Measurements from ENCODE around the gene PLA2R1.

PLA2R1 gene

GRCh38 chr2:159996792-159997546 lies 65.4 kb downstream of the PLA2R1 start:
- Histone ChIP-seq H3K18ac (ENCODE audit: low read depth in 1 of 2, low read length in 2 of 2) (no peak overlapping the region), H3K9me3 (ENCODE audit: control insufficient read depth, low read length) (peaks cover 17% of the 10 kb centered on the region), H3K4me1 (ENCODE audit: control insufficient read depth, insufficient read depth, low read depth, low read length) (peaks cover 1% of the 10 kb centered on the region), H3K27me3 (ENCODE audit: control insufficient read depth in 1 of 2, insufficient read depth in 1 of 2, low read length in 2 of 2) (no peaks in the 10 kb centered on the region), H3K4me3 (ENCODE audit: insufficient read depth in 1 of 2, low read depth in 1 of 2, low read length in 2 of 2) (no peak overlapping the region), H2BK5ac (ENCODE audit: low read depth, low read length, poor library complexity, severe bottlenecking) (no peak overlapping the region), H4K91ac (ENCODE audit: low read length) (no peak overlapping the region), H4K8ac (ENCODE audit: low read length) (no peak overlapping the region), H2AK5ac (ENCODE audit: low read length, severe bottlenecking) (no peak overlapping the region), H3K36me3 (ENCODE audit: control insufficient read depth in 1 of 2, insufficient read depth in 2 of 2, low read depth in 1 of 2, low read length in 2 of 2) (peaks cover 0 to 42% of the 10 kb centered on the region in 2 experiments), H3K23ac (ENCODE audit: low read length in 2 of 2) (no peak overlapping the region), H3K4me2 (ENCODE audit: low read length, poor library complexity, severe bottlenecking) (no peak overlapping the region), H3K4ac (ENCODE audit: low read depth in 1 of 2, low read length in 2 of 2) (no peak overlapping the region), H2BK12ac (ENCODE audit: low read length in 2 of 2) (no peak overlapping the region), H2BK120ac (ENCODE audit: low read depth, low read length) (no peak overlapping the region), H3K14ac (ENCODE audit: low read length in 2 of 2) (no peak overlapping the region), H2BK15ac (ENCODE audit: low read depth, poor library complexity, severe bottlenecking) (no peak overlapping the region), H3K9ac (ENCODE audit: low read length) (no peak overlapping the region), H2AFZ (ENCODE audit: low read depth, low read length) (no peak overlapping the region), H3K79me1 (replicated peaks; ENCODE audit: low read length, poor library complexity, severe bottlenecking) (no peaks in the 10 kb centered on the region), H3K27ac (ENCODE audit: low read length, poor library complexity, severe bottlenecking) (peak overlapping the region; percentile 91)
- 66% methylated on average over 3 of the region's 3 CpGs for WGBS
- peak; percentile 16 for DNase-seq

GRCh38 chr2:159995038-159995437 lies 67.4 kb downstream of the PLA2R1 start:
- no peak overlapping the region for H4K8ac ChIP-seq (ENCODE audit: low read length)
- H3K79me1 ChIP-seq (replicated peaks; ENCODE audit: low read length, poor library complexity, severe bottlenecking), result no peaks in the 10 kb centered on the region
- H3K9ac ChIP-seq (ENCODE audit: low read length), result no peak overlapping the region
- H3K4me1 ChIP-seq (ENCODE audit: control insufficient read depth, insufficient read depth, low read depth, low read length), result peaks cover 1% of the 10 kb centered on the region
- H3K36me3 ChIP-seq (ENCODE audit: control insufficient read depth in 1 of 2, insufficient read depth in 2 of 2, low read depth in 1 of 2, low read length in 2 of 2), result peaks cover 0 to 33% of the 10 kb centered on the region in 2 experiments
- peaks cover 5% of the 10 kb centered on the region for H3K9me3 ChIP-seq (ENCODE audit: control insufficient read depth, low read length)
- no peak overlapping the region for H2BK5ac ChIP-seq (ENCODE audit: low read depth, low read length, poor library complexity, severe bottlenecking)
- no peak overlapping the region for H3K18ac ChIP-seq (ENCODE audit: low read depth in 1 of 2, low read length in 2 of 2)
- no peak overlapping the region for H2BK12ac ChIP-seq (ENCODE audit: low read length in 2 of 2)
- no peak overlapping the region for H3K27ac ChIP-seq (ENCODE audit: low read length, poor library complexity, severe bottlenecking)
- DNase-seq, result no peak
- H2AK5ac ChIP-seq (ENCODE audit: low read length, severe bottlenecking), result no peak overlapping the region
- WGBS, result 100% methylated on average over 1 of the region's 2 CpGs
- no peak overlapping the region for H3K4ac ChIP-seq (ENCODE audit: low read depth in 1 of 2, low read length in 2 of 2)
- no peak overlapping the region for H3K14ac ChIP-seq (ENCODE audit: low read length in 2 of 2)
- no peak overlapping the region for H2BK120ac ChIP-seq (ENCODE audit: low read depth, low read length)
- no peak overlapping the region for H3K4me3 ChIP-seq (ENCODE audit: insufficient read depth in 1 of 2, low read depth in 1 of 2, low read length in 2 of 2)
- H3K4me2 ChIP-seq (ENCODE audit: low read length, poor library complexity, severe bottlenecking), result no peak overlapping the region
- H4K91ac ChIP-seq (ENCODE audit: low read length), result no peak overlapping the region
- H3K23ac ChIP-seq (ENCODE audit: low read length in 2 of 2), result no peak overlapping the region
- no peak overlapping the region for H2AFZ ChIP-seq (ENCODE audit: low read depth, low read length)
- H2BK15ac ChIP-seq (ENCODE audit: low read depth, poor library complexity, severe bottlenecking), result no peak overlapping the region
- no peaks in the 10 kb centered on the region for H3K27me3 ChIP-seq (ENCODE audit: control insufficient read depth in 1 of 2, insufficient read depth in 1 of 2, low read length in 2 of 2)

DNA sequence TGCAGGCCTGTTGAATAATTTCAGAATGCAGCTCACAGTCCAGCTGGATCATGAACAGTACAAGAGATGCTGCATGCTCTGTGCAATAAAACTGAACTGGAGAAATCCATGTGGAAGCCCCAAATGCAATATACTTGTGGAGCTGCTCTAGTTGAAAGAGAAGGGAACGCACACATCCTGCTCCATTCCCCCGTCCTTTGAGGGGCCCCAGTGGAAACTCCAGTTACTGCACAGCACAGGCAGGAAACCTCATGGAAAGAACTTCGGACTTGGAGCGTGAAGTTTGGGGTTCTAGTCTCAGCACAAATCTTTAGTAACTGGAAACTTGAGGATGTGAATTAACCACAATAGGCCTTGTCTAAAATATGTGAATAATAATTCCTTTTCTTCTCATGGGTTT lies 73.2 kb downstream of the PLA2R1 start:
- Histone ChIP-seq H2AK5ac (ENCODE audit: low read length, severe bottlenecking) (no peak overlapping the region), H4K8ac (ENCODE audit: low read length) (no peak overlapping the region), H4K91ac (ENCODE audit: low read length) (no peak overlapping the region), H3K23ac (ENCODE audit: low read length in 2 of 2) (no peak overlapping the region), H3K79me1 (replicated peaks; ENCODE audit: low read length, poor library complexity, severe bottlenecking) (no peaks in the 10 kb centered on the region), H3K18ac (ENCODE audit: low read depth in 1 of 2, low read length in 2 of 2) (no peak overlapping the region), H3K4ac (ENCODE audit: low read depth in 1 of 2, low read length in 2 of 2) (no peak overlapping the region), H3K14ac (ENCODE audit: low read length in 2 of 2) (no peak overlapping the region), H3K9ac (ENCODE audit: low read length) (no peak overlapping the region), H3K36me3 (ENCODE audit: control insufficient read depth in 1 of 2, insufficient read depth in 2 of 2, low read depth in 1 of 2, low read length in 2 of 2) (peaks cover 12 to 37% of the 10 kb centered on the region in 2 experiments), H3K9me3 (ENCODE audit: control insufficient read depth, low read length) (no peaks in the 10 kb centered on the region), H3K4me3 (ENCODE audit: insufficient read depth in 1 of 2, low read depth in 1 of 2, low read length in 2 of 2) (no peak overlapping the region), H2BK120ac (ENCODE audit: low read depth, low read length) (no peak overlapping the region), H2BK15ac (ENCODE audit: low read depth, poor library complexity, severe bottlenecking) (no peak overlapping the region), H2BK12ac (ENCODE audit: low read length in 2 of 2) (no peak overlapping the region), H3K27ac (ENCODE audit: low read length, poor library complexity, severe bottlenecking) (no peak overlapping the region), H2BK5ac (ENCODE audit: low read depth, low read length, poor library complexity, severe bottlenecking) (no peak overlapping the region), H3K4me1 (ENCODE audit: control insufficient read depth, insufficient read depth, low read depth, low read length) (no peaks in the 10 kb centered on the region), H3K4me2 (ENCODE audit: low read length, poor library complexity, severe bottlenecking) (no peak overlapping the region), H2AFZ (ENCODE audit: low read depth, low read length) (no peak overlapping the region), H3K27me3 (ENCODE audit: control insufficient read depth in 1 of 2, insufficient read depth in 1 of 2, low read length in 2 of 2) (no peaks in the 10 kb centered on the region)
- 77% methylated on average over 3 of the region's 4 CpGs for WGBS
- no peak for DNase-seq

DNA sequence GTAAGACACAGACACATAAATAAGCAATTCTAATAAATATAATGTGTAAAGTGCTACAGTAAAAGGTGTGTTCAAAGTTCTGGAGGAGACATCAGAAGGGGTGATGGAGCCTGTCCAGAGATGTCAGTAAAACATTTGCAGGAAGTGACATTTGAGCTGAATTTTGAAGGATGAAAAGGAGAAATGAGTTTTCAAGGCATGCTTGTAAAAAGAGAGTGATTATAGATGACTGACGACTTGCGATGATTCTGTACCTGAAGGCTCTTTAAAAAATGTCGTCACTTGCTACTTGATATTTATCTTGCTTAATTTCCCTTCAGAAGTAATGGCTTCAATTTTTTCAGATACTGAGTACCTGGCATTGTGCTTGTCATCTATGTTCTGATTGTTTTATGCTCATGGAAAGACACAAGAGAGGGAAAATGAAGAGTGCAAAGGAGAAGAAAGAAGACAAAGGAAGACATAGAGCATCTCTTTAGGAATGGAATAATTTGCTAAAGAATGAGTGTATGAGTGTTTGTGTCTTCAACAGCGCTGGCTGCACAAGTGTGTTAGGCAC lies 73.9 kb downstream of the PLA2R1 start:
- H3K18ac ChIP-seq (ENCODE audit: low read depth in 1 of 2, low read length in 2 of 2), result no peak overlapping the region
- H2BK120ac ChIP-seq (ENCODE audit: low read depth, low read length), result no peak overlapping the region
- H3K27me3 ChIP-seq (ENCODE audit: control insufficient read depth in 1 of 2, insufficient read depth in 1 of 2, low read length in 2 of 2), result no peaks in the 10 kb centered on the region
- no peak overlapping the region for H4K91ac ChIP-seq (ENCODE audit: low read length)
- H3K14ac ChIP-seq (ENCODE audit: low read length in 2 of 2), result no peak overlapping the region
- H3K9me3 ChIP-seq (ENCODE audit: control insufficient read depth, low read length), result no peaks in the 10 kb centered on the region
- no peaks in the 10 kb centered on the region for H3K4me1 ChIP-seq (ENCODE audit: control insufficient read depth, insufficient read depth, low read depth, low read length)
- H3K4me3 ChIP-seq (ENCODE audit: insufficient read depth in 1 of 2, low read depth in 1 of 2, low read length in 2 of 2), result no peak overlapping the region
- no peak overlapping the region for H3K9ac ChIP-seq (ENCODE audit: low read length)
- no peaks in the 10 kb centered on the region for H3K79me1 ChIP-seq (replicated peaks; ENCODE audit: low read length, poor library complexity, severe bottlenecking)
- no peak overlapping the region for H3K4me2 ChIP-seq (ENCODE audit: low read length, poor library complexity, severe bottlenecking)
- no peak overlapping the region for H2AK5ac ChIP-seq (ENCODE audit: low read length, severe bottlenecking)
- H3K36me3 ChIP-seq (ENCODE audit: control insufficient read depth in 1 of 2, insufficient read depth in 2 of 2, low read depth in 1 of 2, low read length in 2 of 2), result peaks cover 12 to 37% of the 10 kb centered on the region in 2 experiments
- H3K4ac ChIP-seq (ENCODE audit: low read depth in 1 of 2, low read length in 2 of 2), result no peak overlapping the region
- no peak overlapping the region for H2BK15ac ChIP-seq (ENCODE audit: low read depth, poor library complexity, severe bottlenecking)
- no peak overlapping the region for H2BK12ac ChIP-seq (ENCODE audit: low read length in 2 of 2)
- no peak overlapping the region for H2AFZ ChIP-seq (ENCODE audit: low read depth, low read length)
- DNase-seq, result no peak
- no peak overlapping the region for H4K8ac ChIP-seq (ENCODE audit: low read length)
- WGBS, result 96% methylated on average over 4 of the region's 4 CpGs
- H3K27ac ChIP-seq (ENCODE audit: low read length, poor library complexity, severe bottlenecking), result no peak overlapping the region
- H2BK5ac ChIP-seq (ENCODE audit: low read depth, low read length, poor library complexity, severe bottlenecking), result no peak overlapping the region
- H3K23ac ChIP-seq (ENCODE audit: low read length in 2 of 2), result no peak overlapping the region
